Measurements from ENCODE around the gene DNHD1.

DNA sequence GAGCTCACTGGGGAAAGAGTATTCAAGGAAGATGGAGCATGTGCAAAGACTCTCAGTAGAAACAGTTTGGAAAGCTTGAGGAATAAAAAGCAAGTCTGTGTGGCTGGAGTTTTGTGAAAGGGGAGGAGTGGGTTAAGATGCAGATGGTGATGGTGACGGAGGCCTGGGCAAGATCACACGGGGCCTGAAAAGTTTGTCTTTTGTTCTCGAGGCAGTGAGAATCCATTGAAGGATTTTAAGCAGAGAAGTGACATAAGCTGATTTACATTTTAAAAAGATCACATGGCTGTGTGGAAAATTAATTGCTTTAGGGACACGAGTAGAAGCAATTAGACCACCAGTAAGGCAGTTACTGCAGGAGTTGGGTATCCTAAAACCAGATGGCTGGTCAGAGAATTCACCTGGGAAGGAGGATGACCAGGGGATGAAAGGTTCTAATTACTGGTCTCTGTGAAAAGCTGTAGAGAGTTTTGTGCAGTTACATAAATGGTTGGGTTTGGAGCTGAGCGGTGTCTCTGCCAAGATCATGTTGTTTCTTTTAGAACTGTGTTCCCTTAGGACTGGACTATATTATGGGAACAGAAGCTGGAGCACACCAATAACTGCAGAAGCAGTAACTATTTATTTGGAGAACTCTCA, 99.3 kb downstream of the DNHD1 start:
- TF ChIP-seq EZH2phosphoT487 (IDR thresholded peaks at IDR 0.05; ENCODE audit: unreplicated experiment) (no peak), REST (IDR thresholded peaks at IDR 0.05; ENCODE audit: unreplicated experiment) (no peak), EZH2 (IDR thresholded peaks at IDR 0.05; ENCODE audit: low read depth, unreplicated experiment) (no peak)
- TF ChIP-seq, protein P1, sequence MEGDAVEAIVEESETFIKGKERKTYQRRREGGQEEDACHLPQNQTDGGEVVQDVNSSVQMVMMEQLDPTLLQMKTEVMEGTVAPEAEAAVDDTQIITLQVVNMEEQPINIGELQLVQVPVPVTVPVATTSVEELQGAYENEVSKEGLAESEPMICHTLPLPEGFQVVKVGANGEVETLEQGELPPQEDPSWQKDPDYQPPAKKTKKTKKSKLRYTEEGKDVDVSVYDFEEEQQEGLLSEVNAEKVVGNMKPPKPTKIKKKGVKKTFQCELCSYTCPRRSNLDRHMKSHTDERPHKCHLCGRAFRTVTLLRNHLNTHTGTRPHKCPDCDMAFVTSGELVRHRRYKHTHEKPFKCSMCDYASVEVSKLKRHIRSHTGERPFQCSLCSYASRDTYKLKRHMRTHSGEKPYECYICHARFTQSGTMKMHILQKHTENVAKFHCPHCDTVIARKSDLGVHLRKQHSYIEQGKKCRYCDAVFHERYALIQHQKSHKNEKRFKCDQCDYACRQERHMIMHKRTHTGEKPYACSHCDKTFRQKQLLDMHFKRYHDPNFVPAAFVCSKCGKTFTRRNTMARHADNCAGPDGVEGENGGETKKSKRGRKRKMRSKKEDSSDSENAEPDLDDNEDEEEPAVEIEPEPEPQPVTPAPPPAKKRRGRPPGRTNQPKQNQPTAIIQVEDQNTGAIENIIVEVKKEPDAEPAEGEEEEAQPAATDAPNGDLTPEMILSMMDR (conservative IDR thresholded peaks at IDR 0.05; ENCODE audit: low read depth in 2 of 2), result no peak
